ENCODE data around the gene ZNF740. TPM values are rescaled to one million over a fixed set of nuclear protein-coding genes. Genes with fewer than 3 reads are reported as not detected.

The ZNF740 gene
- polyA plus RNA-seq, 1 donor (not counting 4 experiments of a cell fraction or from before 2014, with no cell fraction given): 11.8 TPM

DNA sequence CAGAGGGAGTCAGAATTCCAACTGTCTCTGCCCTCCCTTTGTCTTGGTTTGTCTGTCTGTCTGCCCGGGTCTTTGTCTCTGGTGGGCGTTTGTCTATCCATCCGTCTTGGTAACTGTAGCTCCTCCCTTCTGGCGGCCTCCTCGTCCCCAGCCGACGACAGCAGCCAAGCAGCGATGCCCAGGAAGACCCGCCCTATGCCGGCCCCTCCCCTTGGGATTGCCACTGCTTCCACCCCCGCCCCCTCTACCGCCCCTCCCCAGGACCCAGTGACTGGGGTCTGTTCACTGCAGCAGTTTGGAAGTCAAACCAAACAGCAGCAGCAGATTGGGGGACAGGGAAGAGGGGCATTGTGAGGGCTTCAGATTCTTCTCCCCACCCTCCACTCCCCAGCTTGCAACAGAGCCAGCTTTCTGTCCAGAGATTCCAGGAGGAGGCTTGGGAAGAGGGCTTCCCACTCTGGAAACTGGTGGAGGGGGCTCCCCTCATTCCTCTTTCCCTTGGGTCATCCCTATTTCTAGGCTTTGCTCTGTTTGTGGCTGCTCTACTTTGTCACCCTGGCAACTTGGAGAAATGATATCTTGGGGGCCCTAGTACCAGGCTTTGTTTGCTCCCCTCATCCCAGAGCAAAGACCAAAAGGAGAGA lies 53.9 kb downstream of the ZNF740 start:
- dilution Hi-C loops (cut with MboI; ENCODE audit: extremely low pct_ligation_motif_present, low sequenced_read_pairs): no loop called here
- Histone ChIP-seq H3K36me3 (ENCODE audit: control insufficient read depth in 2 of 2, extremely low read depth in 1 of 2, insufficient read depth in 2 of 2, low read length in 2 of 2) (peaks cover 0 to 1% of the 10 kb centered on the region in 2 experiments), H3K4me2 (ENCODE audit: control insufficient read depth, extremely low read depth, insufficient read depth, low read depth, low read length) (peak overlapping the region; percentile 42), H2AFZ (ENCODE audit: control insufficient read depth, low read length) (no peak overlapping the region), H3K27ac (ENCODE audit: control insufficient read depth, insufficient read depth, low read length) (no peak overlapping the region), H3K9me3 (ENCODE audit: control insufficient read depth, low read depth, low read length) (no peaks in the 10 kb centered on the region), H4K20me1 (ENCODE audit: control insufficient read depth, extremely low read depth, insufficient read depth, low read length) (no peaks in the 10 kb centered on the region), H3K79me2 (ENCODE audit: control insufficient read depth, insufficient read depth, low read length) (peaks cover 6% of the 10 kb centered on the region), H3K9ac (ENCODE audit: control insufficient read depth, extremely low read depth, insufficient read depth, low read length) (no peak overlapping the region), H3K9me1 (ENCODE audit: control insufficient read depth, extremely low read depth, insufficient read depth, low read length) (no peaks in the 10 kb centered on the region), H3K4me3 (ENCODE audit: control insufficient read depth in 2 of 3, extremely low read depth in 1 of 3, insufficient read depth in 2 of 3, low read depth in 1 of 3, low read length in 3 of 3) (no peak overlapping the region), H3K4me1 (ENCODE audit: control insufficient read depth, extremely low read depth, insufficient read depth, low read length) (peaks cover 52% of the 10 kb centered on the region), H3K27me3 (ENCODE audit: control insufficient read depth, extremely low read depth, insufficient read depth, low read length) (no peaks in the 10 kb centered on the region)
- DNase-seq (ENCODE audit: low read depth, low spot score) (no peak), FAIRE-seq (peak; percentile 41)
- TF ChIP-seq, protein P1, sequence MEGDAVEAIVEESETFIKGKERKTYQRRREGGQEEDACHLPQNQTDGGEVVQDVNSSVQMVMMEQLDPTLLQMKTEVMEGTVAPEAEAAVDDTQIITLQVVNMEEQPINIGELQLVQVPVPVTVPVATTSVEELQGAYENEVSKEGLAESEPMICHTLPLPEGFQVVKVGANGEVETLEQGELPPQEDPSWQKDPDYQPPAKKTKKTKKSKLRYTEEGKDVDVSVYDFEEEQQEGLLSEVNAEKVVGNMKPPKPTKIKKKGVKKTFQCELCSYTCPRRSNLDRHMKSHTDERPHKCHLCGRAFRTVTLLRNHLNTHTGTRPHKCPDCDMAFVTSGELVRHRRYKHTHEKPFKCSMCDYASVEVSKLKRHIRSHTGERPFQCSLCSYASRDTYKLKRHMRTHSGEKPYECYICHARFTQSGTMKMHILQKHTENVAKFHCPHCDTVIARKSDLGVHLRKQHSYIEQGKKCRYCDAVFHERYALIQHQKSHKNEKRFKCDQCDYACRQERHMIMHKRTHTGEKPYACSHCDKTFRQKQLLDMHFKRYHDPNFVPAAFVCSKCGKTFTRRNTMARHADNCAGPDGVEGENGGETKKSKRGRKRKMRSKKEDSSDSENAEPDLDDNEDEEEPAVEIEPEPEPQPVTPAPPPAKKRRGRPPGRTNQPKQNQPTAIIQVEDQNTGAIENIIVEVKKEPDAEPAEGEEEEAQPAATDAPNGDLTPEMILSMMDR (optimal IDR thresholded peaks at IDR 0.05 in 1 of 3, IDR thresholded peaks at IDR 0.05 in 1 of 3, conservative IDR thresholded peaks at IDR 0.05 in 1 of 3; ENCODE audit: extremely low read depth in 1 of 3, insufficient read depth in 2 of 3, low read length in 3 of 3): no peak
- TF ChIP-seq EZH2 (IDR thresholded peaks at IDR 0.05; ENCODE audit: low read length): no peak

DNA sequence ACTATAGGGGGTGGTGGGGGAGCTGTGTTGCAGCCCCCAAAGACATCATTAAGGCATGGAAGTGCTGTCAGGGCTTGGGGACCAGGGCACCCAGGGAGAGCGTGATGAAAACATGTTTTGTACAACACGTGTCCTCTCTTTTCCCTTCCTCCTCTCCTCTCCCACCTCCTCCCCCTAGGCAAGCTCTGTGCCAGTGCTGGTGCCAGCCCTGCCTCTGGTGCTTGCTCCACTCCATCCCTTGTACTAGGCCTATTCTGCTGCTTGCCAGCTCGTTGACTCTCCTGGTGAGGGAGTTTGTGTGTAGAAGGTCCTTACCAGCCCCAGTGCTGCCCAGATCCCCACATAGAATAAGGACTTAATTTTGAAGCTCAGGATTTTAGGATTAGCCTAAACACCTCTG lies 54.6 kb downstream of the ZNF740 start:
- H3K4me2 ChIP-seq (ENCODE audit: control insufficient read depth, extremely low read depth, insufficient read depth, low read depth, low read length): no peak overlapping the region
- peaks cover 45% of the 10 kb centered on the region for H3K4me1 ChIP-seq (ENCODE audit: control insufficient read depth, extremely low read depth, insufficient read depth, low read length)
- H4K20me1 ChIP-seq (ENCODE audit: control insufficient read depth, extremely low read depth, insufficient read depth, low read length): no peaks in the 10 kb centered on the region
- no peak overlapping the region for H3K4me3 ChIP-seq (ENCODE audit: control insufficient read depth in 2 of 3, extremely low read depth in 1 of 3, insufficient read depth in 2 of 3, low read depth in 1 of 3, low read length in 3 of 3)
- H3K9ac ChIP-seq (ENCODE audit: control insufficient read depth, extremely low read depth, insufficient read depth, low read length): no peak overlapping the region
- TF ChIP-seq, protein P1 (optimal IDR thresholded peaks at IDR 0.05 in 1 of 3, IDR thresholded peaks at IDR 0.05 in 1 of 3, conservative IDR thresholded peaks at IDR 0.05 in 1 of 3; ENCODE audit: extremely low read depth in 1 of 3, insufficient read depth in 2 of 3, low read length in 3 of 3): no peak
- TF ChIP-seq EZH2 (IDR thresholded peaks at IDR 0.05; ENCODE audit: low read length): no peak
- DNase-seq (ENCODE audit: low read depth, low spot score) (no peak), FAIRE-seq (no peak)
- H3K79me2 ChIP-seq (ENCODE audit: control insufficient read depth, insufficient read depth, low read length): peaks cover 6% of the 10 kb centered on the region
- H3K36me3 ChIP-seq (ENCODE audit: control insufficient read depth in 2 of 2, extremely low read depth in 1 of 2, insufficient read depth in 2 of 2, low read length in 2 of 2): no peaks in the 10 kb centered on the region
- dilution Hi-C loops (cut with MboI; ENCODE audit: extremely low pct_ligation_motif_present, low sequenced_read_pairs): no loop called here
- H2AFZ ChIP-seq (ENCODE audit: control insufficient read depth, low read length): no peak overlapping the region
- no peaks in the 10 kb centered on the region for H3K27me3 ChIP-seq (ENCODE audit: control insufficient read depth, extremely low read depth, insufficient read depth, low read length)
- no peaks in the 10 kb centered on the region for H3K9me1 ChIP-seq (ENCODE audit: control insufficient read depth, extremely low read depth, insufficient read depth, low read length)
- no peak overlapping the region for H3K27ac ChIP-seq (ENCODE audit: control insufficient read depth, insufficient read depth, low read length)
- no peaks in the 10 kb centered on the region for H3K9me3 ChIP-seq (ENCODE audit: control insufficient read depth, low read depth, low read length)
